SK-MEL-5 (cell line): ENCODE data around the gene SCRN2. TPM values are rescaled to one million over a fixed set of nuclear protein-coding genes. Genes with fewer than 3 reads are reported as not detected.

Experiments
- DNase-seq: peaks from one replicate; pipeline ENCODE4 v3.0.0-alpha.2; 2016; ENCODE audit warnings: low read depth, low spot score
- in situ Hi-C: cut with HindIII; loops from 2 replicates; pipeline ENCODE4 v1.10.0; 2016; ENCODE audit warnings: low sequenced_read_pairs, high pct_unique_total_duplicates, low pct_unique_long_range_greater_than_20kb
- total RNA-seq: library from RNA; depleted of rRNA; stranded (reverse); fragments of >200 nt; shearing (Covaris generic); gene quantifications from 2 replicates; pipeline ENCODE4 v1.2.3, GENCODE V29; 2014

The SCRN2 gene
- total RNA-seq, 1 experiment from 2014 or later: 6.9 TPM

DNA sequence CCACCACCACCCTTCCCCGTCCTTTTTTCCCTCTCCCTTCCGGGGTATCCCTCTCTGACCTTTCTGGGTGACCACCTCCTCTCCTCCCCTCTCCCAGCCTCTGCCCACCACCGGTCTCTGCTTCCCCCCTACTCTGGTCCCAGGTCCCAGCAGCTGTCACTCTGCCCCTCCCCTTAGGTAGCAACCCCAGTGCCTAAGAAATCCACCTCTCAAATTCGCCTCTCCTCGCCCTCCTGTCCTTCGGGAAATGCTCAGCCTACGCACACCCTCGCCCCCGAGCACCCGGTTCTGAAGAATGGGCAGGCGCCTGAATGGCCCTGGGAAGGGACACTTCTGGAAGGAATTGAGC, 10.7 kb upstream of the SCRN2 start:
- in situ Hi-C loops: no loop called here
- DNase-seq: no peak

DNA sequence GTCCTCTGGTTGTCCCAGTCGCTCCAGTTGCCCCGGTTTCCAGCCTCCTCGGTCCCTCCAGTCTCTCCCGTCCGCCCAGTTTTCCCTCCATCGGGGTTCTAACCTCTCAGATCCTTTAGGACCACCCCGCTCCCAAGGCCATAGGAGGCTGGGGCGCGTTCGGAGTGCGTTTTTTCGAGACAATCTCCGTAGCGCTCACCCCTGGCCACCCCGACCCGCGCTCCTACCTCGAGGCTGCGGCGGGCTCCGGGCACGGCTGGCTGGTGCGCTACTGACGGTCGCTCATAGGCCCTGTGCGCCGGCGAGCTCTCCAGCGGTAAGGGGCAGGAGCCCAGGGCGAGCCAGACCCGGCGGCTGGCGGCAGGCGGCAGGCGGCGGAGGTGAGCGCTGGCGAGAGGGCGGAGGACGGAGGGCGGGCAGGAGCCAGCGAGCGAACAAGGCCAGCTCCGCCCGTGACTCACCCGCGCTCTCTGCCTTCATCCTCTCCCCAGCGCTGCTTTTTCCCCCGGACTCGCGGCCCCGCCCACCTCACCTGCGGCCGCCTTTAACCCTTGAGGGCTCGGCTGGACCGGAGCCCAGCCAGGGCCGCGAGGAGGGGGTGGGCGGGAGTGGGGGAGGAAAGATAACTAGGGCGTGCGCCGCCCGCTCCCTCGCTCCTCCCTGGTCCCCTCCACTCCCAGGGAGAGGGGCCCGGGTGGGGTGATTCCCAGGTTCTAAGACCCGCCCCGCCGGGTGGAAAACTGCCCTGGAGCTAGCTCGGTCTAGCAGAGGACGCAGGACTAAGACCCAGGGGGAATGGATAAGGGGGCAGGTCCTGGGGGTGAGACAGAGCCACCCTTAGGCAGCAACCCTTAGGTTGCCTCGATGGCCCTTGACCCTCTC, 9.9 kb upstream of the SCRN2 start, which contains the start of gene SP6:
Gene SP6 (minus strand): TSS at position 472 of the 882 bp plus-strand sequence. CDS start 2,734 bp downstream, outside the sequence.
- no peak for DNase-seq
- in situ Hi-C loops: no loop called here

DNA sequence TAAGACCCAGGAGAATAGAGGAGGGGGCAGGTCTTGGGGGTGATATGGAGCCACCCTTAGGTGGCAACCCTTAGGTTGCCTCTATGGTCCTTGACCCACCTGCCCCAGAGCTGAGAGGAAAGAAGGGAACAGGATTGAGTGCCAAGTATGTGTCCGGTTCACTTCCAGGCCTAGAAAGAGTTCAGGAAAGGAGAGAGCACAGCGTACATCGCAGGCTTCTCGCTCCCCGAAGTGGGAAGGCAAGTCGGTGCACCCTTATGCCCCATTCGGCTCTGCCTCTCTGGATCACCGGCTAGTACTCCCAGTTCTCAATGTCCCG, 9.3 kb upstream of the SCRN2 start:
- DNase-seq: no peak

DNA sequence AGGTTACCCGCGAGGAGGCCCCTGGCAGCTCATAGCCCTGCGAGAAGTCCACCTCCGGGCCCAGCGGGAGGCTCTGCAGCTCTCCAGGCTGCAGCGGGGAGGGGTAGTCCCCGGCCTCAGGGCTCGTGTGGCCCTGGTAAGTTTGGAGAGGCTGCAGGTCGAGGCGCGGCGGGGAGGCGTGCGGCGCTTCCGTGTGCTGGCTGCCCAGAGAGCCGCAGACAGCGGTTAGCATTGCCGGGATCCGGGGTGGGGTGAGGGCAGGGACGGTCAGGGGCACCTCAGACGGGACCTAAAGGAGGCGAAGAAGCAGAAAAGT, 7.1 kb upstream of the SCRN2 start:
- no peak for DNase-seq
- in situ Hi-C loops: no loop called here

More for the DNA sequence above, 9.3 kb upstream of the SCRN2 start:
- in situ Hi-C loops: no loop called here

DNA sequence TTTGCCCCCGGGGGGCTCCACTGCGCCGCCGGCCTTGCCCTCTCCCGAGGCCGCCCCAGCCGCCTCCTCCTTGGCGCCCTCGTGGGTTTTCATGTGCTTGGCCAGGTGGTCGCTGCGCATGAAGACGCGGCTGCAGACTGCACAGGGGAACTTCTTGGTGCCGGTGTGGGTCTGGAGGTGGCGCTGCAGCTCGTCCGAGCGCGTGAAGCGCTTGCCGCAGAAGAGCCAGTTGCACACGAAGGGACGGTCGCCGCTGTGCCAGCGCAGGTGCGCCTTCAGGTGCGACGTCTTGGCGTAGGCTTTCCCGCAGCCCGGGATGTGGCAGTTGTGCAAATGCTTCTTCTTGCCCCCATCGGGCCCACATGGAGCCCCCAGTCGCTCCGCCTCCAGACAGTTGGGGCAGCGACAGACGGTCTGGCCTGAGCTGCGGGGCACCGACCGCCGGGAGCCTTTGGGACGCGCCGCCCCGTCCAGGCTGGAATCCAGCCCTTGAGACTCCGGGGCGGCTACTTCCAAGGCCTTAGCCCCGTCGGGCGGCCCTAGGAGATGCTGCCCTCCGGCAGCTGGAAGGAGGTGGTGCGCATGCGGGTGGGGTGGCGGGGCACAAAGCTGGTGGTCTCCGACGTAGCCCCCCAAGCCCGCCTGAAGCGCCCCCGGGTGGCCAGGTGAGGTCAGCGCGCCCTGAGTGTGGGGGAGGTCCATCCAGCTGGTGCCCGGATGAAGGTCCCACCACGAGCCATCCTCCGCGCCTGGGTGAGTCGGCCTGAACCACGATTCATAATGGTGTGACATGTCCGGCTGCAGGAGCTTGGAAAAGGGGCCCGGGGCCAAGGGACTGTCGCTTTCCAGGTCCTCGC, 6.5 kb upstream of the SCRN2 start:
- in situ Hi-C loops: no loop called here
- peak; percentile 34 for DNase-seq

DNA sequence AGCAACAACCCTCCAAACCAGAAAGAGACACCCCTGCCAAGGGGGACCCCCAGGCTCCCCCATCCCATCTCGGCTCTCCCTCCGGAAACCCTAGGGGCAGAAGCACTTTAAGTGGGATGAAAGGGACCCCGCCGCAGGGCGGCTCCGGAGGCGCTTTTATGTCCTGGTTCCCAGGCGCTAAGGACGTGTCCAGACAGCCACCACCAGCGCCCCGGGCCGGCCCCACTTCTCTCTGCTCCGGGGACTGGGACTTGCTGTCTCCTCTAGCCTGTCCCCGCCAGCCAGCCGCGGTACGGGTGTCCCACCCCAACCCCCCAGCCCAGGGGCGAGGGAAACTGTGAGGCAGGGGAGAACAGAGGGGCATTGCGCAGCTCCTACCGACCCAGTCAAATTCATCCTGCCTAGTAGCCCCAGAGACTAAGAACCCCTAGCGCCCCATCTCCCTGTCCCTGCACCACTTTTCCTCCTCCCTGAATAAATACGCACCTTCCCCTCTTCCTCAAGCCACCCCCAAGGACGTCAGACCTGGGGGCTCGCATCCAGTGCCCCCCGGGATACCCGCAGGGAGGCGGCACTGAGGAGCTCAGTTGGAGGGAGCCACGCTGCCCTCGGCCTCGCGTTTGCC, 5.8 kb upstream of the SCRN2 start:
- in situ Hi-C loops: no loop called here
- DNase-seq: no peak

DNA sequence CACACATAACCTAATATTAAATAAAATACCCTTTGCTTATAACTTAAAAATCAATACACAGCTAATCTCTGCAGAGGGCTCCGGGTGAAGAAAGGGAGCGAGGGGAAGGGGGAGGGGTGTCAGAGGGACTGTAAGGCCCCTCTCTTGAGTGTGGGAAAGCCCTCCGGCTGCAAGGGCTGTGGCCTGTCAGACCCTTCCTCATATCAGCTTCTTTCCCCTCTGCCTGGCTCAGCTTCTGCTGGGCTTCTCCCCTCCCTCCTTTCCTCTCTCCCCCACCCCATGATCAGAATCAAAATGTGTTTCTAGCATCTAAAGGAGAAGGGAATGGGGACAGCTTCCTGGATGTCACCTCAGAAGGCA, 4.6 kb upstream of the SCRN2 start:
- DNase-seq: no peak
- in situ Hi-C loops: no loop called here

DNA sequence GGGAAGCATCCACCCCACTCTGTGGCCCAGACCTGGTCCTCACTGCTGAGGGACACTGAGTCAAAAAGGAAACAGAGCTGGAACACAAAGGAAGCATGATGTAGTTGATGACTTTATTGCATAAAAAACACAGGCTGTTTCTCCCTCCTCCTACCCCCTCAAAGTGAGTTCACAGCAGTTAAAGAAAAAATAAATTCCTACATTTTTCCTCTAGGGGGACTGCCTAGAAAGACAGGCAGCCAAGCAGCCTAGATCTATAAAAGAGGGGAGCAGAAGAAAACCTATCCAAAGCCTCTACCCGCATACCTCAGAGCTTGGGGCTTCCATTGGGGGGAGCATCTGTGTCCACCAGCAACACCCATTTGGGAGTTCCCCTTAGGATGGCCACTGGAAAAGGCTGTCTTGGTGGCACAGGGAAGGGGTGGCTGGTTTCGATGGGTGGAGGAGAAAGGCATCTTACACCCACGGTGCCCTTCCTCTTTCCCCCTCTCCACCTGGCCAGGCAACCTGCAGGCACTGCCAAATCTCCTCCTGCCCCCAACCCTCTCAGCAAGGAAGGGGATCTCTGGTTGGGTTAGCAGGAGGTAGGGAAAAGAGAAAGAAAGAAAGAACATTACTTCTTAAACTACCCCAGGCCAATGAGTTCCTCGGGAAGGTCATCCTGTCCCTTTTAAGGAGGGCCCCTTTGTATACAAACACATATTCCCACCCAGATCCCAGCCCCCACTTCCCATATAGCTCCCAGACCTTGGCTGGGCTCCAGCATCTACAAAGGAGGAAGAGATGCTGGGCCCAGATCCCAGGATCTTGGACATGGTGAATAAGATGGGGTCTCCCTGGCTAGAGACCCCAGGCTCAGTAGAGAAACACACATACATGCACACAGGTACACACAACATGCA, 4.0 kb upstream of the SCRN2 start:
- DNase-seq: peak; percentile 36
- in situ Hi-C loops: no loop called here

DNA sequence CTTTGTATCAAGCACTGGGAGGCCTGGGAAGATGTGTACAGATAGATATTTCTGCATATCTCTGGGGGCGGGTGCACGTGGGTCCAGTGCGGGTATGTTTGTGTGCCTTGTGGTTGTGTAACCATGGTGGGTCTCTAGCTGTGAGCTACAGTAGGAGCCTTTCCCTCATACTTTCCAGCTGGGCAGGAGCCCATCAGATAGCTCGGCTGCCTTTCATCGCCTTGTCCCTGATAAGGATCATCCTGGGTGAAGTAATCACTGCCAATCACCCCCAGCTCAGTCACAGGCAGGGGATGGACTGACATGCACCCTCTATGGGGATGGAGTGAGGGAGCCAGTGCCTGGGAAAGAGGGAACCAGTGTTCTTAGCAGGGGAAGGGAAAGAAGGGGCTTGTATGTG, 3.2 kb upstream of the SCRN2 start:
- in situ Hi-C loops: no loop called here
- DNase-seq: no peak

DNA sequence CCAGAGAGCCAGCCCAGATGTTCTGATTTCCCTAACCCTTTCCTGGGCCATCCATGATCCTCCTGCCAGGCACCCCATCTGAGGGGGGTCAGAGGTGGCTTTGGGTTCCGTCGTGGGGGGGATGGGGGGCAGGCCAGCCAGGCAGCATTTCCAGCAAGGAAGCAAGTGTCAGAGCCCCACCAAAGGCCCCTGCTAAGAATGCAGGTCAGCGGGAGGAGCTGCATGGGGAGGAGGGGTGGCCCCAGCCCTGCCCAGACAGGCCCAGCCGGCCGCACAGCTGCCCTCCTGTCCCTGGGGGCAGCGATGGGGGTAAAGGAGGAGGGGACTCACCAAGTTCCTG, 2.3 kb upstream of the SCRN2 start:
- no peak for DNase-seq
- in situ Hi-C loops: no loop called here

DNA sequence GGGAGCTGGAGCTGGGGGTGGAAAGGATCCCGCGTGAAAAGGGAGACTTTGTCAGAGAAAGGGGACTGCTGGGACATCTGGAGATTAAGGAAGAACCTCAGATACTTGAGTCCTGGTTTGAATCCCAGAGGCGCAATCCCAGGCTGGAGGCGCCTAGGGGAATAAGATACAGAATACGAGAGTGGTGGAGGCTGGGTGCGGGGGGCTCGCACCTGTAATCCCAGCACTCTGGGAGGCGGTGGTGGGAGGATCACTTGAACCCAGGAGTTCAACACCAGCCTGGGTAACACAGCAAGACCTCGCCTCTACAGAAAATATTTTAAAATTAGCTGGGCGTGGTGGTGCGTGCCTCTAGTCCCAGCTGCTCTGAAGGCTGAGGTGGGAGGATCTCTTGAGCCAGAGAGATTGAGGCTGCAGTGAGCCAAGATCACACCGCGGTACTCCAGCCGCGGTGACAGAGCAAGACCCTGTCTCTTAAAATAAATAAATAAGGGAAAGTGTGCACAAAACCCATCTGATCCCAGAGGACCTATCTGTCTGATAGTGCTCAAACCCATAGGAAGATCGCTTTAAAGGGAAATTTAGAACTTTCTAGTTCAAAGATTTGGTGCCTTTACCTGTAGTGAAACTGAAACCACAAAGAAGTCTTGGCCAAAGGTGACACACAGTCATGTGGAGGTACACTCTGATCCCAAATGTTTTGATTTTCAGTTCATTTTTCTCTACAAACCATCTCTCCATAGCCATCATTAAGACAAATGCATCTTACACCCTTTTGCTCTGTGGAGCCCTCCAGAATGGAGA, 617 bp upstream of the SCRN2 start:
- DNase-seq: no peak
- in situ Hi-C loops: no loop called here

DNA sequence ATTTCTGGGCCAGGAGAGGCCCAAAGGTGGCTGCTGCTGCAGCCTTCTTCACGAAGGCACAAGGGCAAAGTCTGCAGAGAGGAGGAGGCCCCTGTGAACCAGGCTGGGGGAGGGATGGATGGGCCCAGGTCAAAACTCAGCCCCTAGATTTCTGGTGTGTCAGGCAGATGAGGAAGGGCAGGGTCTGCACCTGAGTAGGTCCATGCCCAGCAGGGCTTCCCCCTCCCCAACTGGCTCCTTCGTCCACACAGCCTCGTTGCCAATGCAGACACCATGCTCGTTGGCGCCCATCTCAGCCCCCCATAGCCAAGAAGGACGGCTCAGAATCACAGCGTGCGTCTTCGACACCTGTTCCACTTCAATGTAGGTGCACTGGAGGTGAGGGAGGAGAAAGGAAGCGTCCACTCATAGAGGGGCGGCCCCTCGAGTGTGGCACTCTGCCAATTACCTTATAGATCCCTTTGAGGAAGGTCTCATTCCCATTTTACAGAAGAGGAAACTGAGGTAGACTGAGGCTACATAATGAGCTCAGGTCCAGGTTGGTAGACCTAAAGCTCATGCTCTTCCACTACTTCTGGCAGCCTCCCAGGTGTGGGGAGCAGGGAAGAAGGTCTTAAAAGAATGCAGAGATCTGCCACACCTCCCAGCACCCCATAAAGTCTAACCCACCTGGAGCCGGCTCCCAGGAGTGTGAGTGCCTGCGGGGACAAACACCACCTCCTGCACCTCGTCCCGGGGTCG, 902 bp downstream of the SCRN2 start:
- in situ Hi-C loops: no loop called here
- DNase-seq: no peak

DNA sequence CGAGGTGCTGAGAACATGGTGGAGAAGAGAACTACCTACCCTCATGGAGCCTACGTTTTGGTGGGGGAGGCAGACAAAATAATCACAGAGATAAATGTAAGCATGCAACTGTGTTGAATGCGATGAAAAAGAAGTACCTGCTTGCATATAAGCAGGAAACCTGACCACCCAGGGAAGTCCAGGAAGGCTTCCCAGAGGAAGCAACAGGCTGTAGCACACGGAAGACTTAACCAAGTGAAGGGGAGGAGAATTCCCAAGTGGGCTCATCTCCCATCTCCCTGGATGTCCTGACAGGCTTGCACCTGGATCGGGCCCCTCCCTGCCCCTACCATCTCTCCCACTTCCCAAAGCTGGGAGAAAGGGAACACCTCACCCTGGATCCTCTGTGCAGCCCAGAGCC, 2.0 kb downstream of the SCRN2 start:
- in situ Hi-C loops: no loop called here

DNA sequence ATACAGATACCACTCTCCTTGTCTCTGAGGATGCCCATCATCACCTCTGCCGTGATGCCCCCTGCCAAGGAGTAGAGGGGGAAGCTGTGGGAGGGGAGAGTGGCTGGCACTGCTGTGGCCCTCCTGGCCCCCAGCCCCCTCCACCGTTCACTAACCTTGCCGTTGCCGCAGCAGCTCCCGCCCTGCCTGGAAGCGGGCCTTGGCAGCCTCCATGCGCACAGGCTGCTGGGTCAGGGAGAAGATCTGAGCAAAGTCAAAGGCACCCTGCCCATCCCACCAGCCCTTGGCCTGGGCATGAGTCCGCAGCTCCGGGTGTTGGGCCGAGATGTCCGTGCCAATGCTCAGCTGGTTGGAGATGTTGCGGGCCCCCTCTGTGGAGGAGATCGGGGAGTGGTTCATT, 2.4 kb downstream of the SCRN2 start:
- no peak for DNase-seq
- in situ Hi-C loops: no loop called here

More for the DNA sequence above, 2.0 kb downstream of the SCRN2 start:
- no peak for DNase-seq

DNA sequence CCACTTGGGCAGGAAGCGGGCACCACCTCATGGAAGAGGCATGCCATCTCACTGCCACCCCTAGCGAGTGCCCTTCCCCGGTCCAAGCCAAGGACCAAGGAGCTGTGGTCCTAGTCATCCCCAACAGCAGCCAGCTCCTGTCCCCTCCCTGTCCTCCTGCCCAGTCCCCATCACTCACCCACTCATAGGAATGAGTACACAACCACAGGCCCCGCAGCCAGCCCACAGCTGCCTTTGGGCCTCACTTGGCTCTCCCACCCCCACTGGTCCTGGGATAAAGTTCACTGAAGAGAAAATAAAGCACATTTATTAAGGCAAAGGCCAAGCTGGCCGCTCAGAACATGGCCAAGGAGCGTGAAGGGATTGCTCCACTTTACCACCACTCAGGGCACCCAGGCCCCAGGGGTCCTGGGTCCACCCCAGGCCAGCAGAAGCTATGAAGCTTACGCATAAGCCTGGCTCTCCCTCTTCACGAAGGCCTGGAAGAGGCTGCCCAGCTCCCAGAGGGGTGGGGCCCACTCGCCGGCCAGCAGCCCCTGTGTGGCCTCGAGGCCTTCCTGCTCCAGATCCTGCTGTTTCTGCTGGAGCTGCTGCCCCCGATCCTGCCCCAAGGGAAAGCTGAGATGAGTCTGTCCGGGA, 3.6 kb downstream of the SCRN2 start:
- DNase-seq: no peak
- in situ Hi-C loops: no loop called here

DNA sequence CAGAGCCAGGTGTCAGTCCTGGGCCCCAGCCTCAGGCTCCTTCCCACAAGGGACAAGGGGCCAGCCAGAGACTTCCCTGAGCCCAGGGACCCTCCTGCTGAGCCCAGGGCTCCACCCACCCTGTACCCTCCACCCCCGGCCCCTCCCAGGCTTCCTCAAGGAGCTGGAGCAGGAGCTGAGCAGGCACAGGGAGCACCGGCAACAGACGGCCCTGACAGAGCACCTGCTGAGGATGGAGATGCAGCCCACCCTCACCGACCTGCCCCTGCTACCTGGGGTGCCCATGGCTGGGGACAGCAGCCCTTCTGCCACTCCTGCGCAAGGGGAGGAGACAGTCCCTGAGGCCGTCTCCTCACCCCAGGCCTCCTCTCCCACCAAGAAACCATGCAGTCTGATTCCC, 4.5 kb downstream of the SCRN2 start:
- in situ Hi-C loops: no loop called here
- DNase-seq: no peak
